Erythroblast (primary cell): ENCODE measurements around the gene AOPEP.

Source experiments
- GATA1 ChIP-seq: IDR thresholded peaks from 2 replicates; pipeline ENCODE4 v1.6.1; 2011; ENCODE audit warnings: low read depth, mild to moderate bottlenecking, control low read depth, low read length, moderate library complexity
- POLR2A ChIP-seq: IDR thresholded peaks from 2 replicates; pipeline ENCODE4 v1.6.1; 2011; ENCODE audit warnings: mild to moderate bottlenecking, low read length

DNA sequence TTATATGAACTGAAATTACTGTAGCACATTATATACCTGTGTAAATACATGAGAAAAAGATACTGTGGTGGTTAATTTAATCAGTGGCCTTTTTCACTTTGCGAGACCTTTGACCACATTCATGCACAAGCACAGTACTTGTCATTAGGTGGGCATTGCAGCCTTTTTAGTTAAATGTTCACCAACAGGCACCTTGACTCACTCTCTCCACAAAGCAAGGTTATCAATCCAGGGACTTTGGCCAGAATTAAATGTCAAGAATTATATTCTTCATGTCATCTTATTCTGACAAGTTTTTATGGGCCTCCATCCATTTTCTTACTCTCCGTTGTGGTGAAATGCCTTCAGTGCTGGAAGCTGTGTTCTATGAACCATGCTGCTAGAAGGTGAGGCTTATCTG lies 72.2 kb downstream of the AOPEP start:
- TF ChIP-seq POLR2A (no peak), GATA1 (no peak)
